ENCODE results near the gene PTH2. TPM values are rescaled to one million over a fixed set of nuclear protein-coding genes. Genes with fewer than 3 reads are reported as not detected.

PTH2 gene
- total and polyA plus RNA-seq, 10 of the 15 experiments (the other 5 are each of a cell fraction or from before 2014, with no cell fraction given), result not detected

DNA sequence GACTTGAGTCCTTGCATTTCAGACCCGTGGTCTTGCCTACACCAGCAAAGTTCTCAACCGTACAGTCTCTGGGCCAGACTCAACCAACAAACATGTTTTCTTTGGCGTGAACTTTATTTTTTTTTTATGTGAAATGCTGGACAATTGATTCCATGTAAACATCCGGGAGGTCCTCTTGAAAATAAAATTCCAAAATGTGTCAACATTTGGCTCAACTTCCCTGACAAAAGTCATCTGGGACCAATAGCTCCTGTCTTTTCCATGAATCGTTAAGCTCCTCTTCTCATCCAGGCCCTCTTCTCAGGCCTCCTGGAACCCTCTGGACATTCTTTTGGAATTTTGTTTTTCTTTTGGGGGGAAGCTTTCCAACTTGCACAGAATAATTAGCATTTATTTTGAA, 32.5 kb upstream of the PTH2 start:
- peaks cover 0 to 4% of the 10 kb centered on the region in 2 experiments for H3K36me3 ChIP-seq (ENCODE audit: control insufficient read depth in 2 of 2, insufficient read depth in 2 of 2, low read length in 1 of 2)
- peaks cover 23% of the 10 kb centered on the region for H3K79me2 ChIP-seq (ENCODE audit: control insufficient read depth, insufficient read depth, low read length)
- no peak overlapping the region for H3K27ac ChIP-seq (ENCODE audit: control insufficient read depth, insufficient read depth)
- 86% methylated on average over 5 of the region's 5 CpGs for WGBS (ENCODE audit: insufficient coverage, insufficient replicate concordance, low lambda C conversion rate, missing lambda C conversion rate)
- FAIRE-seq (no peak), DNase-seq (ENCODE audit: low read depth, low spot score) (no peak), ATAC-seq (no peak)
- ChIA-PET RAD21 (ENCODE audit: unreplicated experiment) (interaction anchor here (1.1 to 9.0 kb wide), 2 partner anchors 15 to 64 kb away, joined by 3 to 90 read pairs; no protein-coding TSS in a partner anchor), POLR2A (interaction anchor here (0.6 to 6.1 kb wide), 2 partner anchors 11 to 39 kb away, joined by 4 to 44 read pairs; partner anchors contain the start of gene RPS11), CTCF (interaction anchor here (0.7 to 4.9 kb wide), 7 partner anchors 11 to 127 kb away, joined by 3 to 31 read pairs (median 3); partner anchors contain the start of gene FLT3LG), SMC1A (ENCODE audit: uncharacterized antibody, unreplicated experiment) (interaction anchor here (9.0 kb wide), 1 partner anchor 14 kb away, joined by 53 read pairs; no protein-coding TSS in a partner anchor)
- no peak overlapping the region for H3K4me2 ChIP-seq (ENCODE audit: control insufficient read depth, insufficient read depth)
- no peaks in the 10 kb centered on the region for H3K9me3 ChIP-seq (replicated peaks; ENCODE audit: control insufficient read depth, insufficient read depth, low read length)
- no peak overlapping the region for H3K4me3 ChIP-seq
- H3K4me1 ChIP-seq (ENCODE audit: control insufficient read depth, insufficient read depth, low read length), result peaks cover 25% of the 10 kb centered on the region
- in situ Hi-C loops (cut with MboI) (no loop called here), intact Hi-C loops (cut with micrococcal nuclease; ENCODE audit: unreplicated experiment) (no loop called here)
- H3K27me3 ChIP-seq (replicated peaks in 1 of 2; ENCODE audit: control insufficient read depth in 2 of 2, insufficient read depth in 2 of 2, low read length in 1 of 2), result no peaks in the 10 kb centered on the region
- H2AFZ ChIP-seq (ENCODE audit: control insufficient read depth, low read depth, low read length), result no peak overlapping the region
- no TSS peak for BruUV-seq (replicated peaks)
- no peaks in the 10 kb centered on the region for H4K20me1 ChIP-seq (ENCODE audit: control insufficient read depth, insufficient read depth)
- H3K9ac ChIP-seq (ENCODE audit: control insufficient read depth, insufficient read depth, low read length), result no peak overlapping the region
- no peak for TF ChIP-seq YY1 (IDR thresholded peaks at IDR 0.05; ENCODE audit: low read depth, low read length)
- no peak for TF ChIP-seq PAX8 (IDR thresholded peaks at IDR 0.05)
- no peak for TF ChIP-seq BCL11A (IDR thresholded peaks at IDR 0.05; ENCODE audit: low read depth, low read length)
- no peak for TF ChIP-seq POLR2AphosphoS5 (IDR thresholded peaks at IDR 0.05; ENCODE audit: low read length)

DNA sequence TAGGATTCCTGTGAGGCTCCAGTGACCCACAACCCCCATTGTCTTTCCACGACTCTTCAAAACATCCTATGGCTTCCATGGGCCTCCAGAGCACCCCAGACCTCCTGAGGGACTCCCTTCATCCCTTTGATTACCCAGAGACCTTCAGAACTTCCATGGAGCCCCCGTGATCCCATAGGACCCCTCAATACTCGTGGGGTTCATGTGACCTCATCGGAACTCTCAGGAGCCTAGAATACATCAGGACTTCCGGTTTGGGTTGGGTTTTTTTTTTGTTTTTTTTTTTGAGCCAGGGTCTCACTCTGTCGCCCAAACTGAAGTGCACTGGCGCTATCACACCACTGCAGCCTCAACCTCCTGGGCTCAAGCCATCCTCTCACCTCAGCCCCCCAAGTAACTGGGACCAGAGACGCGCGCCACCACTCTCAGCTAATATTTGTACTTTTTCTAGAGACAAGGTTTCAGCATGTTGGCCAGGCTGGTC, 30.6 kb upstream of the PTH2 start:
- DNase-seq (ENCODE audit: low read depth, low spot score) (no peak), ATAC-seq (peak; percentile 7), FAIRE-seq (no peak)
- ChIA-PET POLR2A (interaction anchor here (0.6 to 6.1 kb wide), 17 partner anchors 17 to 567 kb away, joined by 3 to 81 read pairs (median 5); partner anchors contain the start of genes FLT3LG, GYS1, RPS11 and RRAS), SMC1A (ENCODE audit: uncharacterized antibody, unreplicated experiment) (interaction anchor here (1.0 to 9.0 kb wide), 2 partner anchors 16 to 20 kb away, joined by 6 to 53 read pairs; partner anchors contain the start of gene FLT3LG), RAD21 (ENCODE audit: unreplicated experiment) (interaction anchor here (1.0 to 9.0 kb wide), 4 partner anchors 17 to 123 kb away, joined by 3 to 90 read pairs (median 4); partner anchors contain the start of gene CD37), CTCF (interaction anchor here (0.6 to 5.1 kb wide), 5 partner anchors 16 to 62 kb away, joined by 3 to 46 read pairs (median 5); partner anchors contain the start of gene FLT3LG)
- peak overlapping the region; percentile 90 for H3K4me3 ChIP-seq
- intact Hi-C loops (cut with micrococcal nuclease; ENCODE audit: unreplicated experiment) (loop anchor here (5.0 kb wide), 1 partner anchor 121 kb away; no protein-coding TSS in a partner anchor), in situ Hi-C loops (cut with MboI) (no loop called here)
- H3K36me3 ChIP-seq (ENCODE audit: control insufficient read depth in 2 of 2, insufficient read depth in 2 of 2, low read length in 1 of 2), result peaks cover 2% of the 10 kb centered on the region in 2 experiments; a peak in 1 of 4 replicates
- WGBS (ENCODE audit: insufficient coverage, insufficient replicate concordance, low lambda C conversion rate, missing lambda C conversion rate), result 12% methylated on average over 10 of the region's 10 CpGs
- TSS peak; percentile 94 for BruUV-seq (replicated peaks)
- H4K20me1 ChIP-seq (ENCODE audit: control insufficient read depth, insufficient read depth), result no peaks in the 10 kb centered on the region; the same call in 1 of the 2 replicates
- H3K27ac ChIP-seq (ENCODE audit: control insufficient read depth, insufficient read depth), result peak overlapping the region; percentile 100
- peak overlapping the region; percentile 93 for H3K4me2 ChIP-seq (ENCODE audit: control insufficient read depth, insufficient read depth)
- peaks cover 25% of the 10 kb centered on the region for H3K4me1 ChIP-seq (ENCODE audit: control insufficient read depth, insufficient read depth, low read length)
- H2AFZ ChIP-seq (ENCODE audit: control insufficient read depth, low read depth, low read length), result peak overlapping the region; percentile 37; the same call in 1 of the 2 replicates
- peak overlapping the region; percentile 100 for H3K9ac ChIP-seq (ENCODE audit: control insufficient read depth, insufficient read depth, low read length)
- H3K9me3 ChIP-seq (replicated peaks; ENCODE audit: control insufficient read depth, insufficient read depth, low read length), result no peaks in the 10 kb centered on the region
- no peaks in the 10 kb centered on the region for H3K27me3 ChIP-seq (replicated peaks in 1 of 2; ENCODE audit: control insufficient read depth in 2 of 2, insufficient read depth in 2 of 2, low read length in 1 of 2)
- H3K79me2 ChIP-seq (ENCODE audit: control insufficient read depth, insufficient read depth, low read length), result peaks cover 34% of the 10 kb centered on the region
- TF ChIP-seq NBN (IDR thresholded peaks at IDR 0.05), result 0 out of 2 replicates have a peak, but pooled peaks have one; percentile 76
- no peak for TF ChIP-seq RBBP5 (conservative IDR thresholded peaks at IDR 0.05)
- no peak for TF ChIP-seq SIN3A (IDR thresholded peaks at IDR 0.05; ENCODE audit: low read depth, low read length)
- TF ChIP-seq, protein P1, sequence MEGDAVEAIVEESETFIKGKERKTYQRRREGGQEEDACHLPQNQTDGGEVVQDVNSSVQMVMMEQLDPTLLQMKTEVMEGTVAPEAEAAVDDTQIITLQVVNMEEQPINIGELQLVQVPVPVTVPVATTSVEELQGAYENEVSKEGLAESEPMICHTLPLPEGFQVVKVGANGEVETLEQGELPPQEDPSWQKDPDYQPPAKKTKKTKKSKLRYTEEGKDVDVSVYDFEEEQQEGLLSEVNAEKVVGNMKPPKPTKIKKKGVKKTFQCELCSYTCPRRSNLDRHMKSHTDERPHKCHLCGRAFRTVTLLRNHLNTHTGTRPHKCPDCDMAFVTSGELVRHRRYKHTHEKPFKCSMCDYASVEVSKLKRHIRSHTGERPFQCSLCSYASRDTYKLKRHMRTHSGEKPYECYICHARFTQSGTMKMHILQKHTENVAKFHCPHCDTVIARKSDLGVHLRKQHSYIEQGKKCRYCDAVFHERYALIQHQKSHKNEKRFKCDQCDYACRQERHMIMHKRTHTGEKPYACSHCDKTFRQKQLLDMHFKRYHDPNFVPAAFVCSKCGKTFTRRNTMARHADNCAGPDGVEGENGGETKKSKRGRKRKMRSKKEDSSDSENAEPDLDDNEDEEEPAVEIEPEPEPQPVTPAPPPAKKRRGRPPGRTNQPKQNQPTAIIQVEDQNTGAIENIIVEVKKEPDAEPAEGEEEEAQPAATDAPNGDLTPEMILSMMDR (IDR thresholded peaks at IDR 0.05 in 2 of 3, conservative IDR thresholded peaks at IDR 0.05 in 1 of 3; ENCODE audit: control insufficient read depth in 2 of 3, extremely low read depth in 1 of 3, insufficient read depth in 1 of 3, low read depth in 3 of 3, low read length in 3 of 3), result no peak
- no peak for TF ChIP-seq CBX5 (IDR thresholded peaks at IDR 0.05; ENCODE audit: low read depth)
- peak; percentile 67; the same call in 1 of the 2 replicates for TF ChIP-seq POLR2AphosphoS5 (IDR thresholded peaks at IDR 0.05; ENCODE audit: low read length)
- no peak for TF ChIP-seq POU2F2 (IDR thresholded peaks at IDR 0.05; ENCODE audit: borderline replicate concordance, low read depth, low read length)
- TF ChIP-seq, protein P2, sequence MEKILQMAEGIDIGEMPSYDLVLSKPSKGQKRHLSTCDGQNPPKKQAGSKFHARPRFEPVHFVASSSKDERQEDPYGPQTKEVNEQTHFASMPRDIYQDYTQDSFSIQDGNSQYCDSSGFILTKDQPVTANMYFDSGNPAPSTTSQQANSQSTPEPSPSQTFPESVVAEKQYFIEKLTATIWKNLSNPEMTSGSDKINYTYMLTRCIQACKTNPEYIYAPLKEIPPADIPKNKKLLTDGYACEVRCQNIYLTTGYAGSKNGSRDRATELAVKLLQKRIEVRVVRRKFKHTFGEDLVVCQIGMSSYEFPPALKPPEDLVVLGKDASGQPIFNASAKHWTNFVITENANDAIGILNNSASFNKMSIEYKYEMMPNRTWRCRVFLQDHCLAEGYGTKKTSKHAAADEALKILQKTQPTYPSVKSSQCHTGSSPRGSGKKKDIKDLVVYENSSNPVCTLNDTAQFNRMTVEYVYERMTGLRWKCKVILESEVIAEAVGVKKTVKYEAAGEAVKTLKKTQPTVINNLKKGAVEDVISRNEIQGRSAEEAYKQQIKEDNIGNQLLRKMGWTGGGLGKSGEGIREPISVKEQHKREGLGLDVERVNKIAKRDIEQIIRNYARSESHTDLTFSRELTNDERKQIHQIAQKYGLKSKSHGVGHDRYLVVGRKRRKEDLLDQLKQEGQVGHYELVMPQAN (conservative IDR thresholded peaks at IDR 0.05), result no peak
- no peak for TF ChIP-seq BRCA1 (IDR thresholded peaks at IDR 0.05; ENCODE audit: low read depth, low read length)
- no peak for TF ChIP-seq NR2F1 (conservative IDR thresholded peaks at IDR 0.05)
- TF ChIP-seq EED (IDR thresholded peaks at IDR 0.05; ENCODE audit: low read depth), result peak; percentile 60; the same call in 1 of the 2 replicates

Measured in GM12878 (cell line).